Testis (tissue), 3 donors: ENCODE data around the gene CUX1. TPM values are rescaled to one million over a fixed set of nuclear protein-coding genes. Genes with fewer than 3 reads are reported as not detected.
A peak's percentile ranks its signal among the peaks of the same experiment; 100 is the strongest.

Experiments
- DNase-seq: peaks from one replicate; pipeline ENCODE4 v3.0.0-alpha.2; 2019
- H3K27ac ChIP-seq, 2 donors: fragments of 200-600 bp; sonication (generic); one replicate each; pipeline ENCODE4 v1.5.1; 2019
- H3K27me3 ChIP-seq: fragments of 200-600 bp; sonication (generic); one replicate; pipeline ENCODE4 v1.5.1; 2019
- H3K36me3 ChIP-seq: fragments of 200-600 bp; sonication (generic); one replicate; pipeline ENCODE4 v1.5.1; 2017; ENCODE audit warnings: low read depth; ENCODE audit errors: missing control alignments
- H3K4me1 ChIP-seq: fragments of 200-600 bp; sonication (generic); one replicate; pipeline ENCODE4 v1.5.1; 2019
- H3K4me3 ChIP-seq, 2 donors: fragments of 200-600 bp; sonication (generic); one replicate each; pipeline ENCODE4 v1.5.1; 2017 to 2019
- H3K9me3 ChIP-seq: fragments of 200-600 bp; sonication (generic); one replicate; pipeline ENCODE4 v1.5.1; 2017
- POLR2A ChIP-seq: fragments of 450-650 bp; IDR thresholded peaks from one replicate; pipeline ENCODE4 v1.6.1; 2017; ENCODE audit warnings: antibody characterized with exemption, mild to moderate bottlenecking, moderate library complexity
- WGBS, 2 donors: methylation state at CpG; one replicate each; pipeline ENCODE4 v1.1.5; 2018; 5-methylcytosine and 5-hydroxymethylcytosine counted together
- intact Hi-C: fragments of 100-400 bp; cut with DNase I; formaldehyde crosslinking; loops from one replicate; pipeline ENCODE4 v1.15.1; 2023; ENCODE audit warnings: low total_unique reads
- polyA plus RNA-seq: library from polyadenylated mRNA; stranded (reverse); fragments of 350-450 nt; fragmentation: Illumina TruSeq; extraction: RNeasy Lipid Tissue Mini Kit (QIAGEN cat#74804); gene quantifications from one replicate; pipeline ENCODE4 v1.2.3, GENCODE V29; 2014; ENCODE audit warnings: low read depth, low replicate concordance; ENCODE audit not compliant: insufficient read depth
- total RNA-seq, 2 donors: library from RNA; depleted of rRNA; stranded (reverse); fragments of >200 nt; gene quantifications; one replicate each; pipeline ENCODE4 v1.2.3, GENCODE V29; 2016
- TF ChIP-seq, protein P1 (sequence below), 3 experiments: fragments of 450-650 bp in 2 of 3; fragments of 200-600 bp in 1 of 3; sonication (generic) in 1 of 3; IDR thresholded peaks; one replicate each; pipeline ENCODE4 v1.5.1; 2016 to 2019; ENCODE audit warnings: antibody characterized with exemption in 3 of 3, mild to moderate bottlenecking in 2 of 3, moderate library complexity in 1 of 3

Gene CUX1
- total and polyA plus RNA-seq, 3 donors from 2014 or later = 30.8 to 46.3 (median 43.1) TPM

DNA sequence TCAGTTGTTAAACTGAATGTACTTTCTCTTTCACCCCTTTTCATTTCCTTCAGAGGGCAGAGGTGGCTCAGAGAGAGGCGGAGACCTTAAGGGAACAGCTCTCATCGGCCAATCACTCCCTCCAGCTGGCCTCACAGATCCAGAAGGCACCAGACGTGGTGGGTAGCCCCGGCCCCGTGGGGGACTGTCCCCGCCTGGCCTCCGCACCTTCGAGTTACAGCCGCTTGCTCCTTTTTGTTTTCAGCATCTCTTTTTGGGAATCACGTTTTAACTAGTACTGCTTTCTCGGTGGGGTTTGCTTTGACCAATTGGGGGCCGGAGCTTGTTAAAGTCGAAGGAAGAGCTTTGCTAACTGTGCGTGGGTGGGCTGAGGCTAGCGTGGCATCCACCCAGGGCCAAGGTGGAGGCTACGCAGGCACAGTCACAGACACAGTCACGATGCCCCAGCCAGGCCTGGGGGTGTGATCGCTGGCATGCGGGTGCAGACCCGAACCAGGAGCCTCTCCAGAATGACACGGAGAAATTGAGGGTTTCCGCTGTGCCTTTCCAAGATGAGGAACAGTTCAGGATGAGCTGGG, 353.1 kb downstream of the CUX1 start:
- TF ChIP-seq POLR2A = no peak
- peak overlapping the region in 1 of 2 donors; percentile 57 for H3K27ac ChIP-seq
- no peak for DNase-seq
- H3K27me3 ChIP-seq = no peaks in the 10 kb centered on the region
- H3K36me3 ChIP-seq = no peaks in the 10 kb centered on the region
- intact Hi-C loops = no loop called here
- no peaks in the 10 kb centered on the region for H3K9me3 ChIP-seq
- H3K4me1 ChIP-seq = no peaks in the 10 kb centered on the region
- no peak overlapping the region for H3K4me3 ChIP-seq
- 61 to 65% methylated on average over 22 of the region's 22 CpGs for WGBS, 2 donors

DNA sequence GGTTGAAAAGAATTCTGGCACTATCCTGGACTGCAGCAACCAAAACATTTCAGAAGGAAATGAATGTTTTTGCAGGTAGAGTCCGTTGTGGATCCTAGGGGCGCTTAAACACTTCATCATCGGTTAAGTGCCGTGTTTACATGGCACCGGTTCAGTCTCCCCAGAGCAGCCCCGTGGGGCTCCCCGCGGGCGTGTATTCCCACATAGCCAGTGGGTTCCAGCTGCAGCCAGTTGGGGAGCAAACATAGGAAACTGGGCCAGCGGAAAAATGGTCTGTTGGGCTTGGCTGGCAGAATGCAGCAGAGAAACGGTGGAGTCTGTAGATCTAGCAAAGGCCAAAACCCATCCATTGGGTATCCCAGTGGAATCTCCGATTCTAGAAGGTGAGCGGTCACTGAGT, 356.2 kb downstream of the CUX1 start:
- no peak for DNase-seq
- TF ChIP-seq POLR2A = no peak
- TF ChIP-seq, protein P1, sequence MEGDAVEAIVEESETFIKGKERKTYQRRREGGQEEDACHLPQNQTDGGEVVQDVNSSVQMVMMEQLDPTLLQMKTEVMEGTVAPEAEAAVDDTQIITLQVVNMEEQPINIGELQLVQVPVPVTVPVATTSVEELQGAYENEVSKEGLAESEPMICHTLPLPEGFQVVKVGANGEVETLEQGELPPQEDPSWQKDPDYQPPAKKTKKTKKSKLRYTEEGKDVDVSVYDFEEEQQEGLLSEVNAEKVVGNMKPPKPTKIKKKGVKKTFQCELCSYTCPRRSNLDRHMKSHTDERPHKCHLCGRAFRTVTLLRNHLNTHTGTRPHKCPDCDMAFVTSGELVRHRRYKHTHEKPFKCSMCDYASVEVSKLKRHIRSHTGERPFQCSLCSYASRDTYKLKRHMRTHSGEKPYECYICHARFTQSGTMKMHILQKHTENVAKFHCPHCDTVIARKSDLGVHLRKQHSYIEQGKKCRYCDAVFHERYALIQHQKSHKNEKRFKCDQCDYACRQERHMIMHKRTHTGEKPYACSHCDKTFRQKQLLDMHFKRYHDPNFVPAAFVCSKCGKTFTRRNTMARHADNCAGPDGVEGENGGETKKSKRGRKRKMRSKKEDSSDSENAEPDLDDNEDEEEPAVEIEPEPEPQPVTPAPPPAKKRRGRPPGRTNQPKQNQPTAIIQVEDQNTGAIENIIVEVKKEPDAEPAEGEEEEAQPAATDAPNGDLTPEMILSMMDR (IDR thresholded peaks at IDR 0.05) = no peak
- Histone ChIP-seq H3K9me3 (no peaks in the 10 kb centered on the region), H3K4me3 (no peak overlapping the region), H3K4me1 (no peaks in the 10 kb centered on the region), H3K36me3 (no peaks in the 10 kb centered on the region), H3K27me3 (no peaks in the 10 kb centered on the region), H3K27ac (no peak overlapping the region)
- intact Hi-C loops = no loop called here
- WGBS, 2 donors = 79 to 83% methylated on average over 13 of the region's 13 CpGs

DNA sequence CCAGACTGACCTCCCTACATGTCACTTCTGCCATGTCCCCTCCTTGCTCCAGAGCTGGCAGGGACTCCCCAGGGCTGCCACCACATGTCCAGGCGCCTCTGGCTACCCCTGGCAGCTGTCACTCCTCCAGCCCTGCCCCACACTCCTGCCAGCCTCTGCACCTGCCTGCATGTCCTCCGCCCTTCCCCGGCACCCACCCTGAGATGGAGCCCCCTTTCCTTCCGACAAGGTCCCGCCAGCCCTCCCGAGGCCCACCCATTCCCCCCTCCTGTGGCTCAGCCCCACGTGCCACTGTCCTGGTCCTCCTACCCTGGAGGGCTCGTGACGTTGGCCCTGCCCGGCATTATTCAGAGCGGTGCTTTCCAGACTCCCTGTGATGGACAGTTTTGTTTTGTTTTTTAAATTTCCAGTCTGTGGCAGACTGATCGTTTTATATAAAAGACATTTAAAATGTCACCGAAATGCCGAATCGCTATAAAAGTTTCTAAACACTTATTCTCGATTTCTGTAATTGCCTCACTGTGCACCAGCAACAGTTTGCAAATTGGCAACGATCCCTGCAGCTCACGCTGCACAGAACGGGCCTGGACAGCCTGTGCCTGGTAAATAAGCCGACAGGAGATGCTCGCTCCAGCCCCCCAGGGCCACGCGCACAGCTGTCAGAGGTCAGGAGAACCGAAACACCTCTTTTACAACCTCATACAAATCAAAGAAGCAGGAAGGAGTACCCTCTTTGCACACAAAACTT, 358.2 kb downstream of the CUX1 start:
- peak; percentile 61 for DNase-seq
- H3K36me3 ChIP-seq = no peaks in the 10 kb centered on the region
- no peaks in the 10 kb centered on the region for H3K9me3 ChIP-seq
- H3K4me1 ChIP-seq = no peaks in the 10 kb centered on the region
- intact Hi-C loops = no loop called here
- no peak overlapping the region for H3K4me3 ChIP-seq
- no peaks in the 10 kb centered on the region for H3K27me3 ChIP-seq
- H3K27ac ChIP-seq = no peak overlapping the region
- no peak for TF ChIP-seq POLR2A
- TF ChIP-seq, protein P1 (IDR thresholded peaks at IDR 0.05) = no peak
- WGBS, 2 donors = 59 to 60% methylated on average over 24 of the region's 24 CpGs

DNA sequence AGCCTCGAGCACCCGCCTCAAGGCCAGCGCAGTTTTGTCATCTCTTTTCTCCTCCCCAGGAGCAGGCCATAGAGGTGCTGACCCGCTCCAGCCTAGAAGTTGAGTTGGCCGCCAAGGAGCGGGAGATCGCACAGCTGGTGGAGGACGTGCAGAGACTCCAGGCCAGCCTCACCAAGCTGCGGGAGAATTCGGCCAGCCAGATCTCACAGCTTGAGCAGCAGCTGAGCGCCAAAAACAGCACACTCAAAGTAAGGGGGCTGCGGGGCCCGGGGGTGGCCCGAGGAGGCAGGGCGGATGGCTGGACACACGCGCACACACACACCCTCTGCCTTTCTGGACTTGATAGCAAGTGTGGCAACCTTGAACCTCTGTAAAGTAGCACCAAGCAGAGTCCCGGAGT, 361.0 kb downstream of the CUX1 start:
- Histone ChIP-seq H3K4me1 (no peaks in the 10 kb centered on the region), H3K27ac (no peak overlapping the region), H3K27me3 (no peaks in the 10 kb centered on the region), H3K9me3 (no peaks in the 10 kb centered on the region), H3K36me3 (no peaks in the 10 kb centered on the region), H3K4me3 (no peak overlapping the region)
- DNase-seq = no peak
- TF ChIP-seq, protein P1 (IDR thresholded peaks at IDR 0.05) = no peak
- TF ChIP-seq POLR2A = no peak
- 66% methylated on average over 5 to 18 of the region's 18 CpGs for WGBS, 2 donors
- intact Hi-C loops = no loop called here

DNA sequence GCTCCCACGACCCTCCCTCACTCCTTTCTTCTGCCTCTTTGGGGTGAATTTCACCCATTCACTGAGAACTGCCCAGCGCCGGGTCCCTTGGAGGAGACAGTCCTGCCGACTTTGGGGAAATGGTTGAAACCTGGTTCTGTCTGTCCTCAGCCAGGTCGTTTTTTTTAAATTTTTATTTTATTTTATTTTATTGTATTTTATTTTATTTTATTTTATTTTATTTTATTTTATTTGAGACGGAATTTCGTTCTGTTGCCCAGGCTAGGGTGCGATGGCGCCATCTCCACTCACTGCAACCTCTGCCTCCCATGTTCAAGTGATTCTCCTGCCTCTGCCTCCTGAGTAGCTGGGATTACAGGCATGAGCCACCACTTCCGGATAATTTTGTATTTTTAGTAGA, 363.3 kb downstream of the CUX1 start:
- WGBS, 2 donors = 93 to 94% methylated on average over 10 of the region's 10 CpGs
- Histone ChIP-seq H3K36me3 (no peaks in the 10 kb centered on the region), H3K4me3 (no peak overlapping the region), H3K27me3 (no peaks in the 10 kb centered on the region), H3K27ac (no peak overlapping the region), H3K4me1 (no peaks in the 10 kb centered on the region), H3K9me3 (no peaks in the 10 kb centered on the region)
- intact Hi-C loops = no loop called here
- DNase-seq = no peak
- no peak for TF ChIP-seq POLR2A
- TF ChIP-seq, protein P1 (IDR thresholded peaks at IDR 0.05) = no peak
